D721Med (cell line): ENCODE results near the gene METTL24.

Experiments
- DNase-seq: peaks from one replicate; pipeline ENCODE4 v3.0.0; 2011; ENCODE audit warnings: low spot score; ENCODE audit not compliant: insufficient read length
- FAIRE-seq: peaks from 2 replicates; lab custom pipeline; 2011; peaks lifted over from hg19 to GRCh38; lab: Jason Lieb, UNC
- CTCF ChIP-seq: IDR thresholded peaks from 2 replicates; pipeline ENCODE4 v1.5.1; 2012; ENCODE audit warnings: mild to moderate bottlenecking, control low read depth; ENCODE audit not compliant: insufficient read depth; ENCODE audit errors: missing control alignments

METTL24 gene

GRCh38 chr6:110348961-110349690, 9.0 kb downstream of the METTL24 start:
- DNase-seq (no peak), FAIRE-seq (no peak)
- no peak for TF ChIP-seq CTCF

GRCh38 chr6:110345025-110345424, 13.1 kb downstream of the METTL24 start:
- no peak for TF ChIP-seq CTCF
- DNase-seq (no peak), FAIRE-seq (no peak)

- no peak for DNase-seq
- FAIRE-seq: no peak
Observed at GRCh38 chr6:110342759-110343158, 15.4 kb downstream of the METTL24 start.

GRCh38 chr6:110341663-110342596, 16.2 kb downstream of the METTL24 start:
- FAIRE-seq (no peak), DNase-seq (no peak)
- peak; percentile 16 for TF ChIP-seq CTCF

More at GRCh38 chr6:110342759-110343158, 15.4 kb downstream of the METTL24 start:
- TF ChIP-seq CTCF: no peak

- DNase-seq (no peak), FAIRE-seq (no peak)
- no peak for TF ChIP-seq CTCF
Observed at GRCh38 chr6:110341067-110341466, 17.1 kb downstream of the METTL24 start.

- no peak for FAIRE-seq
- DNase-seq: no peak
- TF ChIP-seq CTCF: no peak
Observed at GRCh38 chr6:110340392-110340965, 17.7 kb downstream of the METTL24 start.
